Measurements from ENCODE around the gene SRM. TPM values are rescaled to one million over a fixed set of nuclear protein-coding genes. Genes with fewer than 3 reads are reported as not detected.
"Not testable (repeated sequence)": the region's sequence is repeated elsewhere in the genome, so short reads cannot be mapped to it uniquely, and the experiment has no call there.

The SRM gene
- total and polyA plus RNA-seq, 2 of the 4 experiments (the other 2 are of a cell fraction): 23.1 to 160 TPM

- H2BK120ac ChIP-seq (ENCODE audit: low read depth, low read length); H2AFZ ChIP-seq (replicated peaks; ENCODE audit: low read length, poor library complexity); H3K36me3 ChIP-seq (ENCODE audit: control insufficient read depth, insufficient read depth, low read length); H3K9ac ChIP-seq (ENCODE audit: low read depth, low read length); H4K20me1 ChIP-seq (ENCODE audit: insufficient read depth, low read length); H3K27me3 ChIP-seq (ENCODE audit: control insufficient read depth, insufficient read depth, low read length); H2AK9ac ChIP-seq (replicated peaks; ENCODE audit: low read depth, low read length, poor library complexity); BruUV-seq (replicated peaks); H3K4me1 ChIP-seq (ENCODE audit: control insufficient read depth, insufficient read depth, low read length); ATAC-seq (ENCODE audit: low read depth); H2BK20ac ChIP-seq (ENCODE audit: low read depth, low read length); H2BK15ac ChIP-seq (ENCODE audit: low read depth, low read length); H3K56ac ChIP-seq (ENCODE audit: extremely low read depth, insufficient read depth, low read length); H4K5ac ChIP-seq (ENCODE audit: low read depth, low read length); H4K8ac ChIP-seq (ENCODE audit: low read depth in 2 of 2, low read length in 2 of 2); H3K4me3 ChIP-seq (ENCODE audit: insufficient read depth, low read depth, low read length); H2AK5ac ChIP-seq (ENCODE audit: low read depth, low read length); H3K79me1 ChIP-seq (ENCODE audit: low read depth in 1 of 2, low read length in 2 of 2); H3K4me2 ChIP-seq (ENCODE audit: low read depth, low read length); H3K18ac ChIP-seq (ENCODE audit: low read depth, low read length); H4K91ac ChIP-seq (ENCODE audit: insufficient read depth, low read depth, low read length); H3K9me1 ChIP-seq (ENCODE audit: insufficient read depth, low read length); H3K14ac ChIP-seq (replicated peaks; ENCODE audit: low read depth, low read length); H3K27ac ChIP-seq (ENCODE audit: insufficient read depth, low read length); dilution Hi-C loops (cut with HindIII; ENCODE audit: low sequenced_read_pairs, unreplicated experiment); H3K9me3 ChIP-seq (ENCODE audit: control insufficient read depth, insufficient read depth, low read length); H3K4ac ChIP-seq (ENCODE audit: low read depth, low read length); DNase-seq; H2BK5ac ChIP-seq (ENCODE audit: low read depth, low read length, poor library complexity, severe bottlenecking); H3K23ac ChIP-seq (ENCODE audit: low read depth, low read length): not testable (repeated sequence)
- in situ Hi-C loops (cut with MboI; ENCODE audit: low sequenced_read_pairs): loop anchor here (10.0 kb wide), 1 partner anchor 608 kb away; no protein-coding TSS in a partner anchor
- CTCF ChIA-PET: interaction anchor here (0.5 to 2.5 kb wide), 30 partner anchors 9 to 1112 kb away, joined by 3 to 13 read pairs (median 4); partner anchors contain the start of genes EXOSC10, MASP2 and MTOR
- WGBS, 2 experiments (ENCODE audit: extremely low coverage in 2 of 2, insufficient read length in 1 of 2): 13% methylated on average over 6 of the region's 18 CpGs; no CpG with 5 or more reads in 1 of the 2 experiments
- POLR2A ChIA-PET (ENCODE audit: unreplicated experiment): interaction anchor here (1.0 kb wide), 1 partner anchor 23 kb away, joined by 4 read pairs; the partner anchor contains the start of gene SRM
- TF ChIP-seq MAFK (IDR thresholded peaks at IDR 0.05; ENCODE audit: low read depth, low read length): peak; percentile 55
- intact Hi-C loops (cut with micrococcal nuclease): loop anchor here (1.0 to 5.0 kb wide), 4 partner anchors 23 to 855 kb away; partner anchors contain the start of gene SRM
These were observed 22.6 kb downstream of the SRM start for GRCh38 chr1:11037019-11037739.

All from IMR-90 (cell line).